IPS-NIHi11 (cell line): Measurements from ENCODE around the gene WIZ.

Experiments used
- DNase-seq: peaks from one replicate; pipeline ENCODE4 v3.0.0; 2012; ENCODE audit warnings: mixed read lengths, low spot score

Gene WIZ

DNA sequence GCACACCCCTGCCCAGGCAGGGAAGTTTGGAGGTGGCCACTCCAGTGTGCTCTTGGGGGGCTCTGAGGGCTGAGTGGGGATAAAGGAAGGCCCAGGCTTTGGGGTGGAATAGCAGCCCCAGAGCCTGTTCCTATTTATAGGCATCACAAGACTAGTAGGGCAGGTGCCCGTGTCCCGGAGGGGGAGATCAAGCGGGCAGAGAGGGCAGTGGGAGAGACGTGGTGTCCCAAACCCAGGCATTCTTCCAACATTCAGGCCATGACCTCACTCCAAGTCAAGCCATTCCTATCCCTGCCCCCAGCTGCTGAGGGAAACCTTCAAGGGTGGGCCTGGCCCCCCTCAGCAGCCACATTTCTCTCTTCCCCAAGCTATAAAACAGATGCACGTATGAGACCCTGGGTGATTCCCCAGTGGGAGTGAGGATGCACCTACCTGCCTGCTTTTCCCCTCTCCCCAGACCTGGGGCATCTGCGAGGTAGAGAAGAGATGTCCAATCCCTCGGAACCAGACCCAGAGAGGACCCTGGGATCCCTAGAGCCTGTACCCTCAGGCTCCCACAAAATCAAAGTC lies 3.9 kb downstream of the WIZ start:
- DNase-seq = no peak

- DNase-seq = no peak
Observed at GRCh38 chr19:15445227-15445605, 4.5 kb downstream of the WIZ start.

GRCh38 chr19:15444505-15445226 lies 5.1 kb downstream of the WIZ start:
- no peak for DNase-seq

- no peak for DNase-seq
Observed at GRCh38 chr19:15443838-15444237, 5.9 kb downstream of the WIZ start.

DNA sequence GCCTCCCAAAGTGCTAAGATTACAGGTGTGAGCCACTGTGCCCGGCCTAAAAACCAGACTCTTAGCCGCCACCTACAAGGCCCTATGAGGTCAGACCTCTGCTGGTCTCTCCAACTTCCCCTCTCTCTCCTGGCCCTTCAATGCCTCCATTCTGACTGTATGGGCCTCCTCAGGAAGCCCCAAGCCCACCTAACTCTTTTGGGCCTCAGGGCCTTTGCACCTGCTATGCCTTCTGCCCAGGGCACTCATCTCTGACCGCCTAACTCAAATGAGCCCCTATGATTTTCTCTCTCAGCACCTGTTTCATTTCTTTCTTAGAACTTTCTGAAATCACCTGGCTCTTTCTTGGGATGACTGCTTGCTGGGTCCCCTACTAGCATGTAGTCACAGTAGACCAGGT lies 6.4 kb downstream of the WIZ start:
- no peak for DNase-seq

- no peak for DNase-seq
Observed at GRCh38 chr19:15442142-15442920, 7.4 kb downstream of the WIZ start.

DNA sequence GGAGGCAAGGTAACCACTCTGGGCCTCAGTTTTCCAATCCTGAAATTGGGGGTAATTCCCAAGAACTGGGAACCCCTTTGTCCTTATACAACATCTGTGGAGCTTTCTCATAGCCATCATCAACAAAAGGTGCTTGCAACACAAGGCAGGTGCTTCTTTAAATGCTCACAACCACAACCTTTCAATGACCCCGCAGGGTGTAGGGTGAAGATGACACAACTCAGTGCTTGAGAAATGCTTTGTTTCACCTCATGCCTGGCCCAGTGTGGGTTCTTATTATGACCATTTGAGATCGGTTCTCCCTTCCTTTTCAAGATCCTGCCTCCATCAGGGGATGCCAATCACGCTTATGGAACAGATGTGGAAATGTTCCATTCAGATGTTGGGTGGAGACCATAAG lies 8.4 kb downstream of the WIZ start:
- no peak for DNase-seq

DNA sequence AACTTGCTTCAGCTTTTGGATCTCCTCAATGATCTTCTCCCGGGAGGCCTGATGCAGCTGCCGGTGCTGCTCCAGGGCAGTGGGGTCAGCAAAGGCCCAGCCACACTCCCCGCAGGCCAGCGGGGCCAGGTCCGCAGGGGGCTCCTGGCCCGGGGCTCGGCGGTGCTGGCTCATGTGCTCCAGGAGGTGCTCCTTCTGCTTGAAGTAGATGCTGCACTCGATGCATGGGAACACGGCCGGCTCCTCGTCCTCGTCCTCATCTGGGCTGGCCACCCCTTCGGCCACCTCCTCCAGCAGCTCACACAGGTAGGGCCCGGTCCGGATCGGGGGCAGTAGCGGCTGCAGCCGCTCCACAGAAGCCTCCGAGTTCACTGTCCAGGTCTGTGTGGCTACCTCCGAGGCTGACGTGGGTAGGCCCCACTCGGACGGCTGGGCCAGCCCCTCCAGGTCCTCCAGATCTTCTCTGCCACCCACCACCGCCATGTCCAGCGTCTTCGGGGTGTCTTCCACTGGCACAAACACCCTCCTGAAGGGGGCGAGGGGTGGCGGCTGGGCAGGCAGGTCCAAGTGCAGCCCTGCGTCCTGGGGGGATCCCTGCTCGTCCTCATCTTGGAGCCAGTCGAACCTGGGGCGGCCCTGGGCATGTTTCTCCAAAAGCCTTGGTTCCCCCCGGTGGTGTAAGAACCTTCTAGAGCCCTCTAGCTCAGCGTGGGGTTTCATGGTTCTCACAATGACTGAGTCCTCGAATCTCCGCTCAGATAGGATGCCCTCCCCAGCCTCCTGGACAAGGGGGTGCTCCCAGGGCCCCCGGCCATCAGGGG lies 9.7 kb downstream of the WIZ start:
- DNase-seq = no peak

GRCh38 chr19:15439078-15439799 lies 10.5 kb downstream of the WIZ start:
- DNase-seq = no peak

DNA sequence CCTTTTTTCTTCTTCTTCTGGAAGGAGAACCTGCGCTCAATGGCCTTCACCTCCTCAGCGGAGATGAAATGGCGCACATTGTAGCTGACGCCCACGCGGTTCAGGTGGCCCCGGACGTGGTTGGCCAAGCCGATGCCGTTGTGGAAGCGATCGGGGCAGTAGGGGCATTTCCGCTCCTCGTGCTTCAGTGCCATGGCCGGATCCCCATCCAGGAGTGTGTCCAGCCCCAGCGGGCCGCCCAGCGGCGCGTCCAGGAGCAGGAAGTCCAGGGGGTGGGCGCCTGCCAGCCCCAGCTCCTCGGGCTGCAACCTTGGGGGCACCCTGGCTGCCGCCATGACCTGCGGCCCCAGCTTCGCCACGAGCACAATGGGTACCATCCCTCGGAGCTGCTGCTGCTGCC lies 11.2 kb downstream of the WIZ start:
- DNase-seq = no peak

DNA sequence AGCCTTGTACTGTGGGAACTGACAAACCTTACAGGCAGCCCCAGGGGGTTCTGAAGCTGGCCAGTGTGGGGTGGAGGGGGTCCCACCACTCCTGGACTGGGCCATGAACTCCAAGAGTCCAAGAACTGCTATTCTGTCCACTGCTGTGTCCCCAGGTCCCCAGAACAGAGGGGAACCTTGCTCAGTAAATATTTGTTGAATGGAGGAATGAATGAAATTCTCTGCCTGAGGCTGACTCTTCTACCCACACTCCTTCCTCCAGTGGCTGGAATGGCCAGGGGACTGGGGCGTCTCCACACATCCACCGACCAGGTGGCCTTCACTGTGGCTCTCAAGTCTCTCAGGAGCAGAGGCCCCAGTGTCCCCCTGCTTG lies 11.6 kb downstream of the WIZ start:
- no peak for DNase-seq

GRCh38 chr19:15437355-15438123 lies 12.2 kb downstream of the WIZ start:
- DNase-seq = no peak

DNA sequence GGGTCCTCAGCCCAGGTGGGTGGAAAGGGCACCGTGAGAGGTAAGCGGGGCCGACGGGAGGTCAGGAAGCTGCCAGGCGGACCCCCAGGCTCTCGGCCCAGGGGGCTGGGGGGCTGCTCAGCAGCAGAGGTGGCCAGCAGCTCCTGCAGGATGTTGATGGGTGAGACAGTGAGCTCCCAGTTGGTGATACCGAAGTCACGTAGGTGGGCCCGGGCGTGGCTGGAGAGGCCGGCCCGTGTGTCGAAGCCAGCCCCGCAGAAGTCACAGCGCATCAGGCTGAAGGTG lies 13.0 kb downstream of the WIZ start:
- DNase-seq = no peak

DNA sequence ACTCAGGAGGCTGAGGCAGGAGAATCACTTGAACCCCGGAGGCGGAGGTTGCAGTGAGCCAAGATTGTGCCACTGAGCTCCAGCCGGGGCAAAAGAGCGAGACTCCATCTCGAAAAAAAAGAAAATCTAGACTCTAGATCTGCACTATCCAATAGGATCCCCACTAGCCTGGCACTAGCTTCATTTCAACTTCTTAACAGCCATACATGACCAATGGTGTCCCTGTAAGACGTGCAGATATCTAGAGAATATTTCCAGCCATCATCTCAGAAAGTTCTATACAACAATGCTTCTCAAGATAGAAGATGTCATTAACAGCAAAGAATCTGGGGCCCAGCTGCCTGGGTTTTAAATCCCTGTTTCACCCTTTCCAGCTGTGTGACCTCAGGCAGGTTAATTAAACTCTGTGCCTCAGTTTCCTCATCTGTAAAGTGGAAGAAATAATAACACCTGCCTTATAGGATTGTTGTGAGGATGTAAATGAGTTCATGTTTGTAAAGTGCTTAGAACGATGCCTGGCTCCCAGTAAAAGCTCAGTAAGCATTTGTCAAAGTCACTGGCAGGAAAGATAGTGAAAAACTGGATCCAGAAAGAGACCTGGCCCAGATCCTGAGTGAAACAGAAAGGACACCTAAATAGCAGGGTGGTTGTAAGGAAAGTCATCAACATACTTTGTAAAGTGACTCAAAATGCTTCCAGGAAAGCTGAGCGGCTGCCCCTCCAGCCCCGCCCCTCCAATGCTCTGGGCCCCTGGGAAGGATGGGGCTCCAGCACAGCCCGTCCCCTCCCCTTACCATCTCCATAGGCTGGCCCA lies 13.5 kb downstream of the WIZ start:
- no peak for DNase-seq

DNA sequence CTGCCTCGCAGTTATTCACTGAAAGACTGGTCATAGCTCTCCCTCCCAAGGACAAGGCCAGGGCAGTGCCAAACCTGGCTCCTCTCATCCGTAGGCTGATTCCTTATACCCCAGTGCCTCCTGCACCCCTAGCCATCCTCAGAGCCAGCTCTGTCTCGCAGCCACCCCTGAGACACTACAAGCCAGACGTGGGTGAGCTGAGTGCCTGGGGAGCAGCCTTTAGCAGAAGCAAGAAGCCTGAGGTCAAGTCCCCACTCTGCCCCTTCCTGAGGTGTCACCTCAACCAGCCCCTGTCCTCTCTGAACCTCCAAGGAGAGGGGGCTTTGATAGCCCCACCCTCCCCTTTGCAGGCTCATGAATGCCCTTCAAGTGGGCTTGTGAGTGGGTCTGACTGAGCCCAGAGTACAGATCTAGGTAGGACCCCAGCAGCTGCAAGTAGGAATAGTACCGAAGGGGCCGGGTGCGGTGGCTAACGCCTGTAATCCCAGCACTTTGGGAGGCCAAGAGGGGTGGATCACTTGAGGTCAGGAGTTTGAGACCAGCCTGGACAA lies 16.2 kb downstream of the WIZ start:
- DNase-seq = no peak

GRCh38 chr19:15432629-15433518 lies 16.9 kb downstream of the WIZ start:
- DNase-seq = peak; percentile 100

- DNase-seq = peak; percentile 52
Observed at GRCh38 chr19:15432018-15432494, 17.7 kb downstream of the WIZ start.

DNA sequence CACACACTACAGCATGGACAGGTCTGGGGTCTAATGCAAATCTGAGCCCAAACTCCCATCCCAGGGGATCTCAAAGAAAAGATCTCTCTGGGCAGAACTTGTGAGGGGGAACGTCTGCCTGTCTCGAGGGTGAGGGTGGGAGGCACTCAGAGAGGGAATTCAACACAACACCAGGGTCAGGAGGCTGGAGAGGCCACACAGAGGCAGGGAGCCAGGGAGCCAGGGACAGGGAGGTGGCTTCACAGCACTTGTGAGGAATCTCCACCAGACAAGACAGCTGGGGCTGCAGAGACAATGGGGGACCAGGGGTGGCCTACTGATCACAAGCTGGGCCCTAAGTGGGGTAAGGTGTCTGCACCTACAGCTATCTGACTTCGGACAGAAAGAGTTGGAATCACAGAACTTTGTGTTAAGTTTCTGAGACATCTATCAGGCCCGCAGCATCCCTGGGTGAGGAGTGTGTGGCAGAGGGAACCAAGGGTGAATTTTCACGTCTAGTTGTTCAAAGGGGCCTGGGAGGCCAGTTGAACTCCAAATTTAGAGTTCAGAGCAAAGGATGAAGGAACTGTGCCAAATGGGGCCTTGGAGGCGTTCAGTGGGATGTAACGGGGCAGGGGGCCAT lies 18.2 kb downstream of the WIZ start:
- no peak for DNase-seq
